Lower leg skin (tissue), 3 donors: ENCODE measurements around the gene LINGO3.

Experiments used
- POLR2A ChIP-seq, 2 donors: fragments of 450-650 bp; IDR thresholded peaks; one replicate each; pipeline ENCODE4 v1.6.1; 2016 to 2017; ENCODE audit warnings: antibody characterized with exemption in 2 of 2, mild to moderate bottlenecking in 1 of 2, moderate library complexity in 1 of 2
- TF ChIP-seq, protein P1 (sequence below), 3 donors: fragments of 450-650 bp; IDR thresholded peaks; one replicate each; pipeline ENCODE4 v1.5.1; 2016; ENCODE audit warnings: antibody characterized with exemption in 3 of 3, mild to moderate bottlenecking in 3 of 3, moderate library complexity in 2 of 3

DNA sequence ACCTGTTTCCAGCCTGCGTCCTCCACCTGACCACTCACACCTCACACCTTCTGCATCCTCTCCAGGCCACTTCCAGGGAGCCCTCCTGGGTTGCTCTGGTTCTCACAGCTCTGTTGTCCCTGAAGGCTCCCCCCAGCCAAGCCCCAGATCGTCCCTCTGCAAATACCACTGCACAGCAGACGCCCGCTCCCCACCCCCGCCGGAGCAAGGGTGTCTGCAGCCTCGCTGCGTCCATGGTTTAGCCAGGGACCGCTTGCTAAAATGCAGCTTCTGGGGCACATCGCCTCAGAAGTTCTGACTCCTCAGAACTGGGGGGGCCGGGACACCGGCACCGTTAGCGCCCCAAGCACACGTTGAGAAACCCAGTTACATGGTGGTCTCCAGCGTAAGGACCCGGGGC lies 983 bp downstream of the LINGO3 start:
- no peak for TF ChIP-seq POLR2A (IDR thresholded peaks at IDR 0.05)
- TF ChIP-seq, protein P1, sequence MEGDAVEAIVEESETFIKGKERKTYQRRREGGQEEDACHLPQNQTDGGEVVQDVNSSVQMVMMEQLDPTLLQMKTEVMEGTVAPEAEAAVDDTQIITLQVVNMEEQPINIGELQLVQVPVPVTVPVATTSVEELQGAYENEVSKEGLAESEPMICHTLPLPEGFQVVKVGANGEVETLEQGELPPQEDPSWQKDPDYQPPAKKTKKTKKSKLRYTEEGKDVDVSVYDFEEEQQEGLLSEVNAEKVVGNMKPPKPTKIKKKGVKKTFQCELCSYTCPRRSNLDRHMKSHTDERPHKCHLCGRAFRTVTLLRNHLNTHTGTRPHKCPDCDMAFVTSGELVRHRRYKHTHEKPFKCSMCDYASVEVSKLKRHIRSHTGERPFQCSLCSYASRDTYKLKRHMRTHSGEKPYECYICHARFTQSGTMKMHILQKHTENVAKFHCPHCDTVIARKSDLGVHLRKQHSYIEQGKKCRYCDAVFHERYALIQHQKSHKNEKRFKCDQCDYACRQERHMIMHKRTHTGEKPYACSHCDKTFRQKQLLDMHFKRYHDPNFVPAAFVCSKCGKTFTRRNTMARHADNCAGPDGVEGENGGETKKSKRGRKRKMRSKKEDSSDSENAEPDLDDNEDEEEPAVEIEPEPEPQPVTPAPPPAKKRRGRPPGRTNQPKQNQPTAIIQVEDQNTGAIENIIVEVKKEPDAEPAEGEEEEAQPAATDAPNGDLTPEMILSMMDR (IDR thresholded peaks at IDR 0.05): no peak
